Suppressor macrophage treated with lipopolysaccharide for 4 hours (primary cell): Measurements from ENCODE around the gene TNK2.
"Not testable (repeated sequence)": the region's sequence is repeated elsewhere in the genome, so short reads cannot be mapped to it uniquely, and the experiment has no call there.

Source experiments
- DNase-seq: peaks from one replicate; pipeline ENCODE4 v3.0.0-alpha.2; 2020

The TNK2 gene

GRCh38 chr3:195867631-195868335, 40.6 kb downstream of the TNK2 start:
- no peak for DNase-seq

- no peak for DNase-seq
Measured at GRCh38 chr3:195866686-195867511, 41.5 kb downstream of the TNK2 start.

- no peak for DNase-seq
Measured at GRCh38 chr3:195865752-195866151, 42.6 kb downstream of the TNK2 start.

- peak; percentile 86 for DNase-seq
Measured at GRCh38 chr3:195863121-195864061, 45.0 kb downstream of the TNK2 start.

GRCh38 chr3:195862318-195862717, 46.0 kb downstream of the TNK2 start:
- not testable (repeated sequence) for DNase-seq

GRCh38 chr3:195860456-195860855, 47.9 kb downstream of the TNK2 start:
- DNase-seq, result no peak

GRCh38 chr3:195859846-195860411, 48.4 kb downstream of the TNK2 start:
- no peak for DNase-seq

GRCh38 chr3:195859061-195859845, 49.1 kb downstream of the TNK2 start:
- DNase-seq, result peak; percentile 78

- DNase-seq, result no peak
Measured at GRCh38 chr3:195856410-195857084, 51.8 kb downstream of the TNK2 start.

GRCh38 chr3:195855471-195856409, 52.6 kb downstream of the TNK2 start:
- no peak for DNase-seq

- no peak for DNase-seq
Measured at GRCh38 chr3:195854628-195855294, 53.6 kb downstream of the TNK2 start.

GRCh38 chr3:195853996-195854395, 54.4 kb downstream of the TNK2 start:
- no peak for DNase-seq

GRCh38 chr3:195853036-195853435, 55.3 kb downstream of the TNK2 start:
- no peak for DNase-seq

GRCh38 chr3:195850857-195851543, 57.4 kb downstream of the TNK2 start:
- DNase-seq, result peak; percentile 96

GRCh38 chr3:195849322-195850074, 58.9 kb downstream of the TNK2 start:
- DNase-seq, result no peak

- no peak for DNase-seq
Measured at GRCh38 chr3:195847055-195847950, 61.0 kb downstream of the TNK2 start.

- DNase-seq, result no peak
Measured at GRCh38 chr3:195845483-195845882, 62.9 kb downstream of the TNK2 start.
